HL-60 (cell line): Measurements from ENCODE around the gene LDLR.

Experiments
- POLR2AphosphoS5 ChIP-seq: IDR thresholded peaks from 2 replicates; pipeline ENCODE4 v1.6.1; 2012; ENCODE audit warnings: low read depth
- SPI1 ChIP-seq: IDR thresholded peaks from 2 replicates; pipeline ENCODE4 v1.6.1; 2012; ENCODE audit warnings: low read depth, mild to moderate bottlenecking, borderline replicate concordance
- TF ChIP-seq, protein P1 (sequence below): IDR thresholded peaks from one replicate; pipeline ENCODE4 v1.5.1; 2011; ENCODE audit warnings: low read length, control low read depth, inconsistent platforms; ENCODE audit not compliant: insufficient read depth

DNA sequence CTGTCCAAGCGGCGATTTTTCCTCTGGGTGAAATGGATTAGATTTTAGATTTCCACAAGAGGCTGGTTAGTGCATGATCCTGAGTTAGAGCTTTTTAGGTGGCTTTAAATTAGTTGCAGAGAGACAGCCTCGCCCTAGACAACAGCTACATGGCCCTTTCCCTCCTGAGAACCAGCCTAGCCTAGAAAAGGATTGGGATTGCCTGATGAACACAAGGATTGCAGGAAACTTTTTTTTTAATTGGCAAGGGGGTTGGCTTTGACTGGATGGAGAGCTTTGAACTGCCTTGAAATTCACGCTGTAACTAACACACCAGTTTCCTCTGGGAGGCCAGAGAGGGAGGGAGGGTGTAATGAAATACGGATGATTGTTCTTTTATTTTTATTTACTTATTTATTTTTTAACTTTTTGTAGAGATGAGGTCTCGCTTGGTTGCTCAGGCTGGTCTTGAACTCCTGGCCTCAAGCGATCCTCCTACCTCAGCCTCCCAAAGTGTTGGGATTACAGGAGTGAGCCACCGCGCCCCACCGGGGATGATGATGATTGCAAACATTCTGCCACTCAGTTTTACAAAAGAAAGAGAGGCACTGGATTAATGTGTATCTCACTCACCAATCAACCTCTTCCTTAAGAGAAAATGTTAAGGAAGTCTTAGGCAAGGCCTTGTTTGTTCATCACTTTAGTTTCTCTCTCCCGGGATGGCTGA is 1.9 kb downstream of the LDLR start:
- TF ChIP-seq, protein P1, sequence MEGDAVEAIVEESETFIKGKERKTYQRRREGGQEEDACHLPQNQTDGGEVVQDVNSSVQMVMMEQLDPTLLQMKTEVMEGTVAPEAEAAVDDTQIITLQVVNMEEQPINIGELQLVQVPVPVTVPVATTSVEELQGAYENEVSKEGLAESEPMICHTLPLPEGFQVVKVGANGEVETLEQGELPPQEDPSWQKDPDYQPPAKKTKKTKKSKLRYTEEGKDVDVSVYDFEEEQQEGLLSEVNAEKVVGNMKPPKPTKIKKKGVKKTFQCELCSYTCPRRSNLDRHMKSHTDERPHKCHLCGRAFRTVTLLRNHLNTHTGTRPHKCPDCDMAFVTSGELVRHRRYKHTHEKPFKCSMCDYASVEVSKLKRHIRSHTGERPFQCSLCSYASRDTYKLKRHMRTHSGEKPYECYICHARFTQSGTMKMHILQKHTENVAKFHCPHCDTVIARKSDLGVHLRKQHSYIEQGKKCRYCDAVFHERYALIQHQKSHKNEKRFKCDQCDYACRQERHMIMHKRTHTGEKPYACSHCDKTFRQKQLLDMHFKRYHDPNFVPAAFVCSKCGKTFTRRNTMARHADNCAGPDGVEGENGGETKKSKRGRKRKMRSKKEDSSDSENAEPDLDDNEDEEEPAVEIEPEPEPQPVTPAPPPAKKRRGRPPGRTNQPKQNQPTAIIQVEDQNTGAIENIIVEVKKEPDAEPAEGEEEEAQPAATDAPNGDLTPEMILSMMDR: no peak
- TF ChIP-seq POLR2AphosphoS5: no peak; the same call in 1 of the 2 replicates
- TF ChIP-seq SPI1: no peak
